IMR-90 (cell line): ENCODE measurements around the gene TMEM252.

Experiments used
- BHLHE40 ChIP-seq: fragments of 150-350 bp; IDR thresholded peaks from 2 replicates; pipeline ENCODE4 v1.6.1; 2016; ENCODE audit warnings: mild to moderate bottlenecking, low read depth, low read length
- CEBPB ChIP-seq: IDR thresholded peaks from 2 replicates; pipeline ENCODE4 v1.6.1; 2012; ENCODE audit warnings: low read depth, low read length, improper control_type of control experiment
- CHD1 ChIP-seq: IDR thresholded peaks from 2 replicates; pipeline ENCODE4 v1.6.1; 2012; ENCODE audit warnings: low read depth, low read length, improper control_type of control experiment
- MXI1 ChIP-seq: IDR thresholded peaks from 2 replicates; pipeline ENCODE4 v1.6.1; 2012; ENCODE audit warnings: low read depth, mild to moderate bottlenecking, low read length, moderate library complexity, borderline replicate concordance
- POLR2A ChIP-seq: IDR thresholded peaks from 2 replicates; pipeline ENCODE4 v1.6.1; 2012; ENCODE audit warnings: mild to moderate bottlenecking, low read depth, low read length
- RAD21 ChIP-seq: IDR thresholded peaks from 2 replicates; pipeline ENCODE4 v1.6.1; 2012; ENCODE audit warnings: low read length, improper control_type of control experiment
- RCOR1 ChIP-seq: IDR thresholded peaks from 2 replicates; pipeline ENCODE4 v1.6.1; 2012; ENCODE audit warnings: mild to moderate bottlenecking, low read length, improper control_type of control experiment; ENCODE audit not compliant: insufficient replicate concordance
- RFX5 ChIP-seq: IDR thresholded peaks from 2 replicates; pipeline ENCODE4 v1.8.0; 2012; ENCODE audit warnings: low read depth, mild to moderate bottlenecking, low read length, moderate library complexity
- USF2 ChIP-seq: fragments of 150-350 bp; IDR thresholded peaks from 2 replicates; pipeline ENCODE4 v1.6.1; 2017; ENCODE audit warnings: mild to moderate bottlenecking, antibody characterized with exemption, low read length, low read depth
- TF ChIP-seq, protein P1 (sequence below): conservative IDR thresholded peaks from 2 replicates; pipeline ENCODE4 v1.5.1; 2012; ENCODE audit warnings: mild to moderate bottlenecking, low read depth, low read length, improper control_type of control experiment

DNA sequence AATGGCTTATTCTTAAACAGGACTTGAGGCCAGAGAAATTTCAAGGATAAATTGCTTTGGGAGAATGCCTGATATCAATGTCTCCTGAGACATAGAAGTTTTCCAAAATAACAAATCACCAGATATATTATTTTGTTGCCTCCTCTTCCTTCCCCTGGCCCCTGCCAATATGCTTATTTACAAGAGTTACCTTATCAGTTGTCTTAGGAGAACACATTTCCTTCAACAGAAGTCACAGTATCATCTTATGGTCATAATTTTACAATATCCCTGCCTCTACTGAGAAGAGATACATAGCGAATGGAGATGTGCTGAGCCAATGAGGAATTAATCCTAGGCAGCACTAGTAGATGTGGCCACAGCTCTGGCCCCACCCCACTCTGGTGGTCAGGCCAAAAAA, 43.1 kb downstream of the TMEM252 start:
- TF ChIP-seq, protein P1, sequence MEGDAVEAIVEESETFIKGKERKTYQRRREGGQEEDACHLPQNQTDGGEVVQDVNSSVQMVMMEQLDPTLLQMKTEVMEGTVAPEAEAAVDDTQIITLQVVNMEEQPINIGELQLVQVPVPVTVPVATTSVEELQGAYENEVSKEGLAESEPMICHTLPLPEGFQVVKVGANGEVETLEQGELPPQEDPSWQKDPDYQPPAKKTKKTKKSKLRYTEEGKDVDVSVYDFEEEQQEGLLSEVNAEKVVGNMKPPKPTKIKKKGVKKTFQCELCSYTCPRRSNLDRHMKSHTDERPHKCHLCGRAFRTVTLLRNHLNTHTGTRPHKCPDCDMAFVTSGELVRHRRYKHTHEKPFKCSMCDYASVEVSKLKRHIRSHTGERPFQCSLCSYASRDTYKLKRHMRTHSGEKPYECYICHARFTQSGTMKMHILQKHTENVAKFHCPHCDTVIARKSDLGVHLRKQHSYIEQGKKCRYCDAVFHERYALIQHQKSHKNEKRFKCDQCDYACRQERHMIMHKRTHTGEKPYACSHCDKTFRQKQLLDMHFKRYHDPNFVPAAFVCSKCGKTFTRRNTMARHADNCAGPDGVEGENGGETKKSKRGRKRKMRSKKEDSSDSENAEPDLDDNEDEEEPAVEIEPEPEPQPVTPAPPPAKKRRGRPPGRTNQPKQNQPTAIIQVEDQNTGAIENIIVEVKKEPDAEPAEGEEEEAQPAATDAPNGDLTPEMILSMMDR: no peak
- TF ChIP-seq CEBPB (no peak), RAD21 (no peak), RFX5 (no peak), POLR2A (no peak), BHLHE40 (no peak), USF2 (no peak), RCOR1 (no peak), MXI1 (no peak), CHD1 (no peak)
